GM23338 (cell line): Measurements from ENCODE around the gene KRTAP12-4. TPM values are rescaled to one million over a fixed set of nuclear protein-coding genes. Genes with fewer than 3 reads are reported as not detected.

Source experiments
- ATAC-seq: fragments of 200-7000 bp; cut with Tn5 transposase; 3 replicates; pipeline ENCODE4 v1.9.1; 2020
- DNase-seq: peaks from one replicate; pipeline ENCODE4 v3.0.0-alpha.2; 2015; ENCODE audit warnings: low spot score
- H2AFZ ChIP-seq: fragments of 200-600 bp; sonication (generic); 2 replicates; pipeline ENCODE4 v1.8.0; 2016; ENCODE audit warnings: antibody characterized with exemption, mild to moderate bottlenecking, moderate library complexity
- H3F3A ChIP-seq: fragments of 200-600 bp; sonication (generic); replicated peaks from 2 replicates; pipeline ENCODE4 v1.8.0; 2017; ENCODE audit warnings: antibody characterized with exemption, mixed run types, low read depth
- H3K27ac ChIP-seq: fragments of 200-600 bp; sonication (generic); 2 replicates; pipeline ENCODE4 v1.6.1; 2016; ENCODE audit warnings: low read depth
- H3K27me3 ChIP-seq: fragments of 200-600 bp; sonication (generic); 2 replicates; pipeline ENCODE4 v1.8.0; 2016; ENCODE audit warnings: mild to moderate bottlenecking, mixed run types, moderate library complexity; ENCODE audit not compliant: insufficient read depth
- H3K36me3 ChIP-seq: fragments of 200-600 bp; sonication (generic); 2 replicates; pipeline ENCODE4 v1.8.0; 2016; ENCODE audit warnings: mild to moderate bottlenecking; ENCODE audit not compliant: insufficient read depth
- H3K4me1 ChIP-seq: fragments of 200-600 bp; sonication (generic); 2 replicates; pipeline ENCODE4 v1.8.0; 2016; ENCODE audit warnings: mild to moderate bottlenecking, moderate library complexity; ENCODE audit not compliant: insufficient read depth
- H3K4me2 ChIP-seq: fragments of 200-600 bp; sonication (generic); 2 replicates; pipeline ENCODE4 v1.7.1; 2017; ENCODE audit warnings: mixed run types
- H3K4me3 ChIP-seq: fragments of 200-600 bp; sonication (generic); 2 replicates; pipeline ENCODE4 v1.6.1; 2016; ENCODE audit warnings: mixed run types
- H3K79me2 ChIP-seq: fragments of 200-600 bp; sonication (generic); replicated peaks from 2 replicates; pipeline ENCODE4 v1.8.0; 2017; ENCODE audit warnings: mild to moderate bottlenecking; ENCODE audit not compliant: insufficient read depth
- H3K9me2 ChIP-seq: fragments of 200-600 bp; sonication (generic); 2 replicates; pipeline ENCODE4 v1.8.0; 2017; ENCODE audit not compliant: insufficient read depth
- H4K20me1 ChIP-seq: fragments of 200-600 bp; sonication (generic); replicated peaks from 2 replicates; pipeline ENCODE4 v1.8.0; 2017; ENCODE audit warnings: mild to moderate bottlenecking; ENCODE audit not compliant: insufficient read depth
- H3K27ac Mint-ChIP-seq: 2 replicates; pipeline ENCODE4 v1.8.0; 2020; ENCODE audit warnings: inconsistent platforms, mild to moderate bottlenecking, moderate library complexity, mixed read lengths
- H3K27me3 Mint-ChIP-seq: 3 replicates; pipeline ENCODE4 v1.8.0; 2022; ENCODE audit warnings: low read depth, mild to moderate bottlenecking, moderate library complexity, mixed read lengths, inconsistent platforms; ENCODE audit not compliant: insufficient read depth, poor library complexity
- H3K36me3 Mint-ChIP-seq: 3 replicates; pipeline ENCODE4 v1.8.0; 2021; ENCODE audit warnings: low read depth, mild to moderate bottlenecking, inconsistent platforms, moderate library complexity, mixed read lengths
- H3K4me1 Mint-ChIP-seq: 3 replicates; pipeline ENCODE4 v1.8.0; 2020; ENCODE audit warnings: mild to moderate bottlenecking, inconsistent platforms, mixed read lengths
- H3K4me3 Mint-ChIP-seq: 3 replicates; pipeline ENCODE4 v1.8.0; 2021; ENCODE audit warnings: moderate library complexity, mild to moderate bottlenecking, inconsistent platforms, mixed read lengths
- H3K9me3 Mint-ChIP-seq: 3 replicates; pipeline ENCODE4 v1.8.0; 2020; ENCODE audit warnings: moderate library complexity, mild to moderate bottlenecking, inconsistent platforms, mixed read lengths
- EZH2 ChIP-seq: fragments of 200-600 bp; sonication (generic); IDR thresholded peaks from one replicate; pipeline ENCODE4 v1.8.0; 2017; ENCODE audit warnings: antibody characterized with exemption, mild to moderate bottlenecking, low read depth; ENCODE audit not compliant: unreplicated experiment
- JUNB ChIP-seq: IDR thresholded peaks from one replicate; pipeline ENCODE4 v1.6.1; 2016; ENCODE audit warnings: antibody characterized with exemption; ENCODE audit not compliant: unreplicated experiment
- POLR2AphosphoS5 ChIP-seq: IDR thresholded peaks from 2 replicates; pipeline ENCODE4 v1.6.1; 2016; ENCODE audit warnings: antibody characterized with exemption, low read depth
- REST ChIP-seq: IDR thresholded peaks from one replicate; pipeline ENCODE4 v1.6.1; 2018; ENCODE audit warnings: antibody characterized with exemption; ENCODE audit not compliant: unreplicated experiment
- STAT1 ChIP-seq: IDR thresholded peaks from one replicate; pipeline ENCODE4 v1.6.1; 2016; ENCODE audit warnings: antibody characterized with exemption; ENCODE audit not compliant: unreplicated experiment
- ZNF331 ChIP-seq: fragments of 250-450 bp; sonication (Bioruptor Pico); IDR thresholded peaks from 2 replicates; pipeline ENCODE4 v1.5.0; 2020; ENCODE audit warnings: low read depth, mild to moderate bottlenecking, moderate library complexity
- ZNF462 ChIP-seq: fragments of 250-450 bp; sonication (Bioruptor Pico); IDR thresholded peaks from 2 replicates; pipeline ENCODE4 v1.5.0; 2020; ENCODE audit warnings: mild to moderate bottlenecking, moderate library complexity
- polyA plus RNA-seq: library from polyadenylated mRNA; unstranded; fragments of >200 nt; fragmentation: Nextera tagmentation; extraction: Ambion mirVana; gene quantifications from 2 replicates; pipeline ENCODE4 v1.2.1, GENCODE V29; 2016
- total RNA-seq: library from RNA; depleted of rRNA; stranded (reverse); fragments of >200 nt; shearing (Covaris generic); gene quantifications from 2 replicates; pipeline ENCODE4 v1.2.3, GENCODE V29; 2014
- TF ChIP-seq, protein P1 (sequence below), 2 experiments: fragments of 200-600 bp in 1 of 2; sonication (generic) in 1 of 2; conservative IDR thresholded peaks; 2 replicates each; pipeline versions ENCODE4 v1.5.1 to v1.6.1; 2016 to 2017; ENCODE audit warnings: antibody characterized with exemption in 2 of 2, low read depth in 2 of 2, mild to moderate bottlenecking in 2 of 2, moderate library complexity in 1 of 2

KRTAP12-4 gene
- total and polyA plus RNA-seq, 2 experiments from 2014 or later: not detected

DNA sequence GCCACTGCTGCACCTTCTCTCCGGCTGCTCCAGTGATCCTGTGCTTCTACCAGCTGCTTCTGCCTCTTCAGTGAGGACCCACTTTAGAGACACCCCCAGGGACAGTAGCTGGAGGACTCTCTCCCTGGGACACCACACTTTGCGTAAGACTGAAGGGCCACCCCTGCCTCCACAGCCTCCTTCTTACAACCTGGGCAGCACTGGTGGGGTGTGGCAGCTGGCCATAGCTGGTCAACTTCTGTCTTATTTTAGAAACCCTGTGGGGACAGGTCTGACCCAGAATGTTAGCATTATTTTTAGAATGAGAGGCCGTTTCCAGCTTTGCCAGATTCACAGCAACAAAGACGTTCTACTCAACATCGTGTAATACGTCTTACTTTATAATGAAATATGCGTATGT lies 28.7 kb downstream of the KRTAP12-4 start (continued):
- TF ChIP-seq EZH2 (no peak), POLR2AphosphoS5 (no peak), JUNB (no peak), ZNF462 (CRISPR knock-in tag) (no peak)
- TF ChIP-seq, protein P1, sequence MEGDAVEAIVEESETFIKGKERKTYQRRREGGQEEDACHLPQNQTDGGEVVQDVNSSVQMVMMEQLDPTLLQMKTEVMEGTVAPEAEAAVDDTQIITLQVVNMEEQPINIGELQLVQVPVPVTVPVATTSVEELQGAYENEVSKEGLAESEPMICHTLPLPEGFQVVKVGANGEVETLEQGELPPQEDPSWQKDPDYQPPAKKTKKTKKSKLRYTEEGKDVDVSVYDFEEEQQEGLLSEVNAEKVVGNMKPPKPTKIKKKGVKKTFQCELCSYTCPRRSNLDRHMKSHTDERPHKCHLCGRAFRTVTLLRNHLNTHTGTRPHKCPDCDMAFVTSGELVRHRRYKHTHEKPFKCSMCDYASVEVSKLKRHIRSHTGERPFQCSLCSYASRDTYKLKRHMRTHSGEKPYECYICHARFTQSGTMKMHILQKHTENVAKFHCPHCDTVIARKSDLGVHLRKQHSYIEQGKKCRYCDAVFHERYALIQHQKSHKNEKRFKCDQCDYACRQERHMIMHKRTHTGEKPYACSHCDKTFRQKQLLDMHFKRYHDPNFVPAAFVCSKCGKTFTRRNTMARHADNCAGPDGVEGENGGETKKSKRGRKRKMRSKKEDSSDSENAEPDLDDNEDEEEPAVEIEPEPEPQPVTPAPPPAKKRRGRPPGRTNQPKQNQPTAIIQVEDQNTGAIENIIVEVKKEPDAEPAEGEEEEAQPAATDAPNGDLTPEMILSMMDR (conservative IDR thresholded peaks at IDR 0.05; ENCODE audit: low read depth in 2 of 2): no peak

DNA sequence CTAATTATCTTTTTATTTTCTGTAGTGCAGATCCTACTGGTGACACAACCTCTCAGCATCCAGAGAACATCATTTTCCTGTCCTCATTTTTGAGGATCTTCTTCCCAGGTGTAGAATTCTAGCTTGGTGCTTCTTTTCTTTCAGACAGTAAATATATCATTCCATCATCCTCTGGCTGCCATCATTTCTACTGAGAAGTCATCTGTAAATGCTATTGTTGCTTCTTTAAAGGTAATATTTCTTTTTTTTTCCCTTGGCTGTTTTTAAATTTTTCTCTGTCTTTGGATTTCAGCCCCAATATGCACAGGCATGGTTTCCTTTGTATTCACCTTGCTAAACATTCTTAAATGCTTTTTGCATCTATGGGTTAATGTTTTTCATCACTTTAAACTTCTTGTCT lies 30.9 kb downstream of the KRTAP12-4 start:
- Histone ChIP-seq H3F3A (no peaks in the 10 kb centered on the region), H4K20me1 (no peaks in the 10 kb centered on the region), H3K27me3 (no peaks in the 10 kb centered on the region), H3K4me1 (no peaks in the 10 kb centered on the region), H3K79me2 (no peaks in the 10 kb centered on the region), H3K4me3 (no peak overlapping the region), H3K9me2 (no peaks in the 10 kb centered on the region), H3K36me3 (no peaks in the 10 kb centered on the region; the same call in 1 of the 2 replicates), H3K27ac (no peak overlapping the region), H3K4me2 (no peak overlapping the region), H2AFZ (no peak overlapping the region)
- H3K9me3 Mint-ChIP-seq: peaks cover 54% of the 10 kb centered on the region
- no peak overlapping the region for H3K27ac Mint-ChIP-seq
- peaks cover 3% of the 10 kb centered on the region; the same call in 1 of the 3 replicates for H3K4me1 Mint-ChIP-seq
- DNase-seq (no peak), ATAC-seq (no peak)
- H3K36me3 Mint-ChIP-seq: peaks cover 32% of the 10 kb centered on the region
- H3K4me3 Mint-ChIP-seq: no peak overlapping the region
- H3K27me3 Mint-ChIP-seq: peaks cover 8% of the 10 kb centered on the region
- TF ChIP-seq STAT1 (no peak), JUNB (no peak), REST (no peak), ZNF331 (CRISPR knock-in tag) (no peak)
